ENCODE measurements around the gene NFATC4.
A peak's percentile ranks its signal among the peaks of the same experiment; 100 is the strongest.
"Not testable (repeated sequence)": the region's sequence is repeated elsewhere in the genome, so short reads cannot be mapped to it uniquely, and the experiment has no call there.

The NFATC4 gene

GRCh38 chr14:24368212-24368561 lies 203 bp downstream of the NFATC4 start:
- no peak for DNase-seq (ENCODE audit: low read depth in 3 of 3)

GRCh38 chr14:24368562-24369252 lies 723 bp downstream of the NFATC4 start:
- DNase-seq (ENCODE audit: low read depth in 3 of 3): peak in 1 of 3 donors; percentile 17

- DNase-seq (ENCODE audit: low read depth in 3 of 3): no peak
Observed at GRCh38 chr14:24369463-24369862, 1.5 kb downstream of the NFATC4 start.

- no peak for DNase-seq (ENCODE audit: low read depth in 3 of 3)
Observed at GRCh38 chr14:24369907-24370687, 2.1 kb downstream of the NFATC4 start.

- DNase-seq (ENCODE audit: low read depth in 3 of 3): no peak
Observed at GRCh38 chr14:24370748-24371147, 2.8 kb downstream of the NFATC4 start.

GRCh38 chr14:24371605-24372004 lies 3.6 kb downstream of the NFATC4 start:
- not testable (repeated sequence) for DNase-seq (ENCODE audit: low read depth in 3 of 3)

GRCh38 chr14:24372701-24373416 lies 4.9 kb downstream of the NFATC4 start:
- DNase-seq (ENCODE audit: low read depth in 3 of 3): no peak

GRCh38 chr14:24376448-24377070 lies 8.6 kb downstream of the NFATC4 start:
- no peak for DNase-seq (ENCODE audit: low read depth in 3 of 3)

GRCh38 chr14:24377126-24377525 lies 9.1 kb downstream of the NFATC4 start:
- no peak for DNase-seq (ENCODE audit: low read depth in 3 of 3)

- DNase-seq (ENCODE audit: low read depth in 3 of 3): no peak
Observed at GRCh38 chr14:24377657-24378056, 9.7 kb downstream of the NFATC4 start.

GRCh38 chr14:24378327-24378726 lies 10.3 kb downstream of the NFATC4 start:
- DNase-seq (ENCODE audit: low read depth in 3 of 3): no peak

- DNase-seq (ENCODE audit: low read depth in 3 of 3): no peak
Observed at GRCh38 chr14:24378981-24379906, 11.3 kb downstream of the NFATC4 start.

GRCh38 chr14:24379907-24380730 lies 12.1 kb downstream of the NFATC4 start:
- DNase-seq (ENCODE audit: low read depth in 3 of 3): no peak

- no peak for DNase-seq (ENCODE audit: low read depth in 3 of 3)
Observed at GRCh38 chr14:24381363-24382063, 13.5 kb downstream of the NFATC4 start.

GRCh38 chr14:24382064-24382371 lies 14.0 kb downstream of the NFATC4 start:
- DNase-seq (ENCODE audit: low read depth in 3 of 3): no peak

GRCh38 chr14:24384169-24384568 lies 16.2 kb downstream of the NFATC4 start:
- DNase-seq (ENCODE audit: low read depth in 3 of 3): no peak

GRCh38 chr14:24385524-24385923 lies 17.5 kb downstream of the NFATC4 start:
- no peak for DNase-seq (ENCODE audit: low read depth in 3 of 3)

- no peak for DNase-seq (ENCODE audit: low read depth in 3 of 3)
Observed at GRCh38 chr14:24387009-24387345, 19.0 kb downstream of the NFATC4 start.

GRCh38 chr14:24387579-24387978 lies 19.6 kb downstream of the NFATC4 start:
- not testable (repeated sequence) for DNase-seq (ENCODE audit: low read depth in 3 of 3)
